Stimulated activated CD8-positive, alpha-beta memory T cell treated with anti-CD3 and anti-CD28 coated beads, Interleukin-7, amount 100 ng/mL, for 1 hour (primary cell): ENCODE results near the gene PRCP.

ENCODE experiments used
- DNase-seq, 2 donors: peaks; one replicate each; pipeline ENCODE4 v3.0.0-alpha.2; 2020; ENCODE audit warnings: low read depth in 2 of 2

The PRCP gene

DNA sequence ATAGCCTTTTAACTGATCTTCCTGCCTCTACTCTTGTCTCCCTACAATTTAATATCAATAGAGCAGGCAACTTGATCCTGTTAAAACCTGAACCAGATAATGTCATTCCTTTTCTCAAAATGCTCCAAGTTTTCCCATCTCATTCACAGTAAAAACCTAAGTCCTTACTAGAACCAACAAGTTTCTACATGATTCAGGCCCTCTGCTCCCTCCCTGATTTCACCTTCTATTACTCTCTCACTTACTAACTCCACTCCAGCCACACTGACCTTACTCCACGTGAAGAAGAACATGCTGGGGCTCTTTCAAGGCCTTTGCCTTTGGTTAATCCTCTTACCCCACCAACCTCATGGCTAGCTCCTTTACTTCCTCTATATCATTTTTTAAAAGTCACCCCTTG is 71.1 kb downstream of the PRCP start:
- DNase-seq: no peak

- DNase-seq: no peak
Observed at GRCh38 chr11:82828472-82828871, 71.8 kb downstream of the PRCP start.

DNA sequence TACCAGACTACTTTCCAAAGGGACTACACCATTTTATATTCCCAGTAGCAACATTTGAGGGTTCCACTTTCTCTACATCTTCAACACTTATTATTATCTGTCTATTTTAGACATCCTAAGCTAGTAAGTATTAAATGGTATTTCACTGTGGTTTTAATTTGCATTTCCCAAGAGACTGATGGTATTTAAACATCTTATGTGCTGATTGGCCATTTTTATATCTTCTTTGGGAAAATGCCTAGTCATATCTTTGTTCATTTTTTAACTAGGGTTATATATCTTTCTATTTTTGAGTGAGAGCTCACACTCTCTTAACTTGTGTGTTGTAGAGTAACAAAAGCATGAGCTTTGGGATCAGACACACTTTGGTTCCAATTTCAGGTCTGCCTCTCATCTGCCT is 73.7 kb downstream of the PRCP start:
- DNase-seq: no peak

DNA sequence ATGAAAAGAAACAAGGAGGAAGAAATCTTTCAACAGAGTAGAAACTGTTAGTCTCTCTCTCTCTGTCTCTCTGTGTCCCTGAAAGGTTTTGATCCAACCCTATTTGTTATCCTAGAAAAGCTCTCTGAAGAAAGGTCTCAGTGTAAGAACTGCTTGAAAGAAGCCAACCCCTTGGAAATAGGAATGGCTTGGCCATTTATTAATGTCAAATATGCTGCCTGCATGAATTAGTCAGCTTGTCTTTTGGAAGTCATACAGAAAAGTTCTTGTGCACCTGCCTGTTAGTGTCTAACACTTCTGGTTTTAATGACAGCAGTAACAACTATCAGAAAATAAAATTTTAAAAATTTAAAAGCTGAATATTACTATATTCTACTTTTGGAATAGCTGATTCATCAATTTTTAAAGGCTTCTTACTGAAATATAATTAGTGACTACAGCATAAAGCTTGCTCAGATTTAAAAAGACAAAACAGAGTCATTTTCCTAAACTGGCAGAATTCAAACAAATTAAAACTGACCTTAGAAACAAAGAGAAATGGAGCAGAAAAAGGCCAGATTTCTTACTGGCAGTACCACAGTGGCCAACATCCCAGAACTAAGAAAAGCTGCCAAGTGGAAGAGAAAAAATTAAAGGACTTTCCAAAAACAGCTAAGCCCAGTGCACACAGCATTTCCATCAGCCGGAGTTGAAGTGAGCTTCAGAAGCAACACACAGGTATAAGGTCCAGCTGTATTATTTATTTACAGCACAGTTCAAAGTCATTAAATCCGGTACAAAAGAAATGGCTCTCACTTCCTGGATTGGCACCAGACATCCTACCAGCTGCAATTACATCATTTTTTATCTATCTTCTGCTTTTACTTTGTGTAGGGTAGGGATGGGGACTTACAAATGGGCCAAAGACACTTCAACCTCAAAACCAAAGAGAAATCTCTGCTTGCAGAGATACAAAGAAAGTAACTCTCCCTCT is 76.3 kb downstream of the PRCP start:
- DNase-seq: no peak

- no peak for DNase-seq
Observed at GRCh38 chr11:82818409-82819043, 81.7 kb downstream of the PRCP start.

DNA sequence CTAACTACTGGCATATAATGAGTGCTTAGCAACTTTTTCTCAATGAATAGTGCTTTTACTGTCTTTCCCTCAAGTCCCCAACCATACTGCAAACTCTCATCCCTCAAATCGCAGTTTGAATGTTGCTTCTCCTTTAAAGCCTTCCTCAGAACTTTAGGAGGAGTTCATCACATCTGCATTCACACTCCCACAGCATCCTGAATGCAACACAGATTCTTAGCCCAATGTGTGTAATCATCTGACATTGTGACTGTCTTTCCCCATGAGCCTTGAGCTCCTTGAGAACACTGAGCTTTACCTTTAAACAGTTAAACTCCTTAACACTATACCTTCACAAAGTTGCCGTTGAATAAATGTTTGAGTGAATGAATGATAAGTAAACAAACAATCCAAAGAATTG is 84.8 kb downstream of the PRCP start:
- DNase-seq: no peak

DNA sequence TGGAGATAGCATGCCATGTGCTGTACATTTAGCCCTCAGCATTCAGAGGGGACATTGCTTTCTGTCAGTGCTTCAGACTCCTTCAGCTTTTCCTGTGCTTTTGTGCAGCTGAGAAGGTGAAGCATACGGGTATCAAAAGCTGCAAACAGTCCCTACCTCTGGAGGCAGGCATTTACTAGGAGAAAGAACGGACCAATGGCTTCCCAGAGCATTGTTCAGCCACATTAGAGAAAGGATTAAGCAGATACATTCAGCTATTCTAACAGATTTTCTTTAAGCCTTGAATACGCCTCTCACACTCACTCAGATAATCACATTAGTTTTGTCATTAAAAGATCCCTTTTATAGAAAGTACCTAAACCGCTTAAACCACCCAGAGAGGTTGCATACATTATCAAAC is 85.9 kb downstream of the PRCP start:
- no peak for DNase-seq

DNA sequence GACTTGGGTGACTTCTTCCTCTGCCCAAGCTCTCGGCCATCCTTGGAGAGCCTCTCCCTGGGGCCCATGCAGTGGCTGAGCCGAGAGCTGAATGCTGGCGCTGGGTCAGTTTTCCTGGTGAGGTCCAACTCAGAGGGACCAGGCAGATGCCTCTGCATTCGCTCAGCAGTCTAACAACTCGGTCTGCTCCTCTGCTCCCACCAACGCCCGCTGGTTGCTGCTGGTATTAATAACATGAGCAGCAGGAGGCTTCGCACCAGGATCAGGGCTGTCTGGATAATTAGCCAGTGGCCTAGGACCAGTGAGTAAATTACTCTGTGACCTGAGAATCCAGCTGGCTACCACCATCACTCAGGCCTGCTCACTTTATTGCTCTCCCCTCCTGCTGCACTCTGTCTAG is 88.9 kb downstream of the PRCP start:
- no peak for DNase-seq

GRCh38 chr11:82810738-82811137 is 89.5 kb downstream of the PRCP start:
- no peak for DNase-seq

- no peak for DNase-seq
Observed at GRCh38 chr11:82810326-82810725, 89.9 kb downstream of the PRCP start.

- no peak for DNase-seq
Observed at GRCh38 chr11:82807646-82808045, 92.6 kb downstream of the PRCP start.

DNA sequence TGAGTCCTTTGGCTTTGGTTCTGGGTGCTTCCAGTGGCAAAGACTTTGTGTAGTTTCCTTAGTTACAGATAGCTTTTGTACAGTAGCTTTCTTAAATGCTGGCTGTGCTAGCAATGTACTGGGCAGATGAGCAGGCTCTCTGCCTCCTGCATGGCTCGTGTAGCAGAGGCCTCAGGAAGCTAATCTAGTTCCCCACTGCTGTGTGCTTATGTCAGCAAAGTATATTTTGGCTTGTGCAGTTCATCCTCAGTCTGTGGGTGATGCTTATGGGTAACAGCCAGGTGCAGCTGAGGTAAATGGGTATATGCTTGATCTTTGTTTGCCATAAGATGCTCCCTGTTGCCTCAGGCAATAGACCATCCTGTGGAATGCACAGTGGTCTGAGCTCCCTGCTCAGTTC is 97.5 kb downstream of the PRCP start:
- DNase-seq: no peak

- no peak for DNase-seq
Observed at GRCh38 chr11:82796998-82797961, 103.0 kb downstream of the PRCP start.

- no peak for DNase-seq
Observed at GRCh38 chr11:82794490-82794889, 105.7 kb downstream of the PRCP start.

DNA sequence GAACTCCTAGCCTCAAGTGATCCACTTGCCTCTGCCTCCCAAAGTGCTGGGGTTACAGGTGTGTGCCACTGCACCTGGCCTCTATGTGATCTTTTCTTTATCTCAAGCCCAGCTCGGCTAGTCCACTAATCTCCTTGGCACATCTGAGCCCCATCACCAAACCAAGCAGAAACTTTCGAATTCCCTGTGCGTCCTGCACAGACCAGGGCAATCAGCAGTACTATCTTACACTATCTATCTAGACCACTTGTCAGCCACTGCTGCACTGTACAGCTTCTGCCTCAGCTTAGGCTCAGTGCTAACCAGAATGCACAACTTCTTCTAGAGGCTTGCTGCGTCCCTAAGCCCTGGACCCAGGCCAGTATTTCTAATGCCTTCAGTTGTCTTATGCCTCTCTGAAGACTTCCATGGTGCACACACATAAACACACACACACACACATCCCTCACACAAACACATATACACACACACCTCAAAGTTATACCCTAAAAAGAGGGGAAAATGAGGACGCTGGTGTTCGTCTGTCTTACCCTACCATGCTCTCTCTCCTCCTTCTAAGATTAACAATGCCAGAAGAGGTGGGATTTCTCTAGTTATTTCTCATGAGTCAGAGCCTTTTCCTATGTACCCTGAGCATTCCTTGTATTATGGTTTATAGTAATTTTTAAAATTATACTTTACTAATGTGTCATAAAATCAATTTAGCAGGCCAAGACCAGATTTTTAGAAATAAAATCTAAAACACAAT is 107.2 kb downstream of the PRCP start:
- DNase-seq: no peak

GRCh38 chr11:82792319-82792718 is 107.9 kb downstream of the PRCP start:
- DNase-seq: no peak

DNA sequence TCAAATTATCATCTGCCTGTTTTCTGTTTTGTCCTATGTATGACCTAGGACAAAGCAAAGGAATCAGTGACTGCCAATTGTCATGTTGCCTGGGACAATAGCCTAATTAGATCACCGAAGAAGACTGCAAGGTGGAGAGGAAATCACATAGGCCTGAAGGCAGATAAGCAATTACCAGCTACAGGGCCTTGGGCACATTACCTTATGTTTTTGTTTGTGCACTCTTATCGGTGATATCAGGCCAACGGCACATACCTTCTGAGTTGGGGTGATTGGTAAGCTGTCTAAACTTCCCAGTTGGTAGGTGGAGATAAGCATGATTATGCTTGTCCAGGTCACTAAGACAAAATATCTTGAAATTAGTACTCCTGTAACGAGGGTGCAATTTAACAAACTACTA is 108.5 kb downstream of the PRCP start:
- DNase-seq: no peak

- DNase-seq: no peak
Observed at GRCh38 chr11:82790723-82791484, 109.3 kb downstream of the PRCP start.

GRCh38 chr11:82787981-82788380 is 112.2 kb downstream of the PRCP start:
- DNase-seq: no peak

DNA sequence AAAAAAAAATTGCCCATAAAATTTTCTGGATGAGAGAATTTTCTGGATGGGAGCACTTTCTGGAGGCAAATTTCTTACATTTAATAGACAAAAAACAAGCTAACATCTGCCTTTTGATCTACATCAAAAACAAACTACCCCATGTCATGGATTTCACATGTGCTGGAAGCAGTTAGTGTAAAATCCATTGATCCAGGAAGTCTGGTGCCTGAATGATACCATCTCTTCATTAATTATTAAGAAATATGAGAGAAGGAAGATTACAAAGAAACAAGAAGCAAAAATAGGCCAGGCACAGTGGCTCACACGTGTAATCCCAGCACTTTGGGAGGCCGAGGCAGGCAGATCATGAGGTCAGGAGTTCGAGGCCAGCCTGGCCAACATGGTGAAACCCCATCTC is 113.4 kb downstream of the PRCP start:
- DNase-seq: no peak

- no peak for DNase-seq
Observed at GRCh38 chr11:82786001-82786400, 114.2 kb downstream of the PRCP start.
